C1 segment of cervical spinal cord (tissue), 14 donors: ENCODE measurements around the gene WDR33.
"Not testable (repeated sequence)": the region's sequence is repeated elsewhere in the genome, so short reads cannot be mapped to it uniquely, and the experiment has no call there.

Source experiments
- DNase-seq, 14 donors: peaks; one replicate each; lab custom pipeline; 2025; lab: John Stamatoyannopoulos, UW

Gene WDR33

DNA sequence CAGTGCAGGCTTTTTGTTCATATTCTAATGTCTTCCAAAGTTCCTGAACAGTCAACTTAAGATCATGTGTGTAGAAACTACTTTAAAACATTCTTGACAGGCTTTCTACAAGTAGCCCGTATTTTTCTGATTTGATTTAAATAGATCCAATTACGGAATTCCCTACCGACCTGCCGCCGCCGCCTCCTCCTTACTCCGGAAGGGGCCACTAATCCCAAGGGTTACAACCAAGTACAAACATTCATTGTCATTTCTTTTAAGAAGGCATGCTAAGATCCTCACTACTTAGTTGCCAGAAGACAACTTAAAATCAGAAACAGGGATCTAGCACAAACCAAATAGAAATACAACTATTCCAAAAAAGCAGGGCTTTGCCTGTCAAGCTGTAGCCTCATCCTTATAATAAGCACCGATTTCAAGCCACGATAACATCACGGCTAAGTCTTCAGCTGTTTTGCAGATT lies 784 bp downstream of the WDR33 start:
- peak in 1 of 14 donors; percentile 0 for DNase-seq

DNA sequence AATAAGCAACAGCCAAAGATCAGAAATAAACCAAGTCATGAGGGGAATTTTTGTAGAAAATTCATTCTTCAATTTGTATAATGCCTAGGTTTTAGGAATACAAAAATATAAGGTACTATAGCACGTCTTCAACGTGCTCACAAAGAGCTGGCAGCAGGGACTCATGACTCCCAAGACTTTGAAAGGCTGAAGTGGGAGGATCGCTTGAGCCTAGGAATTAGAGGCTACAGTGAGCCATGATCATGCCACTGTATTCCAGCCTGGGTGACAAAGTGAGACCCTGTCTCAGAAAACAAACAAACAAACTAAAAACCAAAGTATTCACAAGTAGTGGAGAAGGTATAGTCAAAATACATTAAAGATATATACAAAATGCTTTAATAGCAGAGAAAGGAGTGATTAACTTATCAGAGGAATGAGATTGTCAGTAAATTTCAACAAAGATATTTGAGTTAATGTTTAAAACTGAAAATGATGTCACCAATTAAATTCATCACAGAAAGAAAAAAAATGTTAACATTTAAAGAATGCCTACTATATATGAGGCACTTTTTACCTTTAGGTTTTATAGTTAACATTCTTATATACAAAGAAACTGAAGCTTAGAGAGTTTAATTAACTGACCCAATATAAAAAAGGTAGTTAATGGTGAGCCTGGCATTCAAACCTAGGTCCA lies 3.2 kb downstream of the WDR33 start:
- DNase-seq: no peak

DNA sequence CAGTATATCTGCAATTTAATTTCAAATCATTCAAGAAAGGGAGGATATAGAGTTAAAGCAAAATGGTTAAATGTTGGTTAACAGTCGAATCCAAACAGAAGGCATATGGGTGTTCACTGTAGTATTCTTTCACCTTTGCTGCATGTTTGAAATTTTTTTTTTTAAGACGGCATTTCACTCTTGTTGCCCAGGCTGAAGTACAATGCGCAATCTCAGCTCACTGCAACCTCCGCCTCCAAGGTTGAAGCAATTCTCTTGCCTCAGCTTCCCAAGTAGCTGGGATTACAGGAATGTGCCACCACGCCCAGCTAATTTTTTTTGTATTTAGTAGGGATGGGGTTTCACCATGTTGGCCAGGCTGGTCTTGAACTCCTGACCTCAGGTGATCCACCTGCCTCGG lies 4.1 kb downstream of the WDR33 start:
- DNase-seq: not testable (repeated sequence)

DNA sequence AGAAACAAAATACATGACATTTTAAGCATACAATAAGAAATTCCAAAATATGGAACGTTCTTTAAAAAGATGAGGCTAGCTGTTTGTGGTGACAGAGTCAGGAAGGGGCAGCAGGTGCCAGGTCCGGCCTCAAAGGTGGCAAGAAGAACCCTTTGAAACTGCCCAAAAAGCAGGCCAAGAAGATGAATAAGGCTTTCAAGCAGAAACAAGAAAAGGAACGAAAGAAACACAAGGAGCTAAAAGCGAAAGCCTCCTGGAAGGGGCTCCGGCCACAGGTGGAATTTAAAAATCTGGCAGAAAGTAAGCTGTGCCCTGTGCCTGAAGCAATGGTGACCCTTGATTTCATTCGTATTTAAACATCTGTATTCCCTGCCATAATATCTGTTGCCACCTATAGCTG lies 5.5 kb downstream of the WDR33 start:
- DNase-seq: peak in 1 of 14 donors; percentile 0

DNA sequence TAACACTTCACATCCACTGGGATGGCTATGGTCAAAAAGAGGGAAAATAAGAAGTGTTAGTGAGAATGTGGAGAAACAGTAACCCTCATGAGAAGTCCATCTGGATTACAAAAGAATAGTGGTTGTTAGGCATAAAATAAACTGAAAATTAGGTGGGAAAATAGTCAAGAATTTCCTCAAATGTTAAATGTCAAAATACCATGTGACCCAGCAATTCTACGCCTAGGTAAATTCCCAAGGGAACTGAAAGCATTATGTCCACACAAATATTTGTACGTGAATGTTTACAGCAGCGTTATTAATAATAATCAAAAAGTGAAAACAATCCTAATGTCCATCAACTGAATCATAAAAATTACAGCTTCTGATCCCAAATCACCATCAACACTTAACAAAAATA lies 11.0 kb downstream of the WDR33 start:
- no peak for DNase-seq

DNA sequence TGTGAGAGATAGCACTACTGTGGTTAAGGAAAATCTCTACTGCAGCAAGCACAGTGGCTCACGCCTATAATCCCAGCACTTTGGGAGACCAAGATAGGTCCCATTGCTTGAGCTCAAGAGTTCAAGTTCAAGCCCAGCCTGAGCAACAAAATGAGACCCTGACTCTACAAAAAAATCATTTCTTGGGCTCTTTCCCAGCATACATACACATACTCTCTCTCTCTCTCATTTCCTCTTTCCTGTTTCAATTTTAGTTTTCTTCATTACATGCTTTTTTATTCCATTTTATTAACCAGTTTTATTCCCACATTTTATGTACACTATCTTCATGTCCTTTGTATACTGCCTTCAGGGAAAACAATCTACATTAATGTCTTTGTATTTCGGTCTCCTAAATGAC lies 14.6 kb downstream of the WDR33 start:
- DNase-seq: no peak

DNA sequence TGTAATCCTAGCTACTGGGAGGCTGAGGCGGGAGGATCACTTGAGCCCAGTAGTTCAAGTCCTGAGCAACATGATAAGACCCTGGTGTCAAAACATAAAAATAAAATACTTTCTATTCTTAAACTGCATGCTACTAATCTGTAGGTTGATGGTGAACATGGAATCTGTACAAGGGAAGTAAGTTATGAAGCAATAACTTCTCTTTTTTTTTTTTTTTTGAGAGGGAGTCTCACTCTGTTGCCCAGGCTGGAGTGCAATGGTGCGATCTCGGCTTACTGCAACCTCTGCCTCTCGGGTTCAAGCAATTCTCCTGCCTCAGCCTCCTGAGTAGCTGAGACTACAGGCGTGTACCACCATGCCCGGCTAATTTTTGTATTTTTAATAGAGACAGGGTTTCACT lies 16.1 kb downstream of the WDR33 start:
- not testable (repeated sequence) for DNase-seq

DNA sequence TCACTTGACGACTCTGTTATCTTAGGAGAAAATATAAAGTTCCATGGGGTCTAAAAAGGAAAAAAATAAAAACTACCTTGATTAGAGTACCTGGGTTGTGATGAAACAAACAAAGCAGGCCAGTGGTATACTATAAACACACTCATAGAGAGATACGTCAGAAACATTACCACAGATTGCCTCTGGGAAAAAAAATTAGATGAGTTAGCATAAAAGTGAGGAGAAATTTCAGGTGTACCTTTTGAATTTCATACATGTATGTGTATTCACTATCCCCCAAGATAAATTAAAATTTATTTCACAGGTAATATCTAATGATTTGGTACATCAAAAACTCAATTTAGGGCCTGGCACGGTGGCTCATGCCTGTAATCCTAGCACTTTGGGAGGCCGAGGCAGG lies 18.2 kb downstream of the WDR33 start:
- DNase-seq: no peak

DNA sequence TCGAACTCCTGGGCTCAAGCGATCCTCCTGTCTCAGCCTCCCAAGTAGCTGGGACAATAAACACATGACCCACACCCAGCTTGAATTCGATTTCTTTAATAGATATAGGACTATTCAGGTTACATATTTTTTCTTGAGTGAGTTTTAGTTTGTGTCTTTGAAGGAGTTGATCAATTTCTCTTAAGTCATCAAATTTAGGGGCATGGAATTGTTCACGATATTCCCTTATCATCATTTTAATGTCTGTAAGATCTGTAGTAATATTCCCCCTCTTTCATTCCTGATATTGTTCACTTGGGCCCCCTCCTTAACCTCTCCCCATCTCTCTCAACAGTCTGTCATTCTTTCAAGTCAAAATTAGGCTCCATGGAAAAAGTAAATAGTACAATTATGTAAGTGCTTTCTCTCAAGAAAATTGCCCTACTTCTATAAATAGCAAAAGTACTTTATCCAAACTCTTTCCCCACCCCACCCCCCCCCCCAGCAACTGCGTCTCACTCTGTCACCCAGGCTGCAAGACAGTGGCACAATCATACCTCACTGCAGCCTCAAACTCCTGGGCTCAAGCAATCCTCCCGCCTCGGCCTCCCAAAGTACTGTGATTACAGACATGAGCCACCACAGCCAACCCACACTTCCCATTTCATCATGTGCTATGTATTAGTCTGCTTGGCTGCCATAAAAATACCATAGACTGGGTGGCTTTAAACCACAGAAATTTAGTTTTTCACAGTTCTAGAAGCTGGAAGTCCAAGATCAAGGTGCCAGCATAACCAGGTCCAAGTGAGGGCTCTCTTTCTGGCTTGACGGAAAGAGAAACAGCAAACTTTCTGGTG lies 20.1 kb downstream of the WDR33 start:
- no peak for DNase-seq

DNA sequence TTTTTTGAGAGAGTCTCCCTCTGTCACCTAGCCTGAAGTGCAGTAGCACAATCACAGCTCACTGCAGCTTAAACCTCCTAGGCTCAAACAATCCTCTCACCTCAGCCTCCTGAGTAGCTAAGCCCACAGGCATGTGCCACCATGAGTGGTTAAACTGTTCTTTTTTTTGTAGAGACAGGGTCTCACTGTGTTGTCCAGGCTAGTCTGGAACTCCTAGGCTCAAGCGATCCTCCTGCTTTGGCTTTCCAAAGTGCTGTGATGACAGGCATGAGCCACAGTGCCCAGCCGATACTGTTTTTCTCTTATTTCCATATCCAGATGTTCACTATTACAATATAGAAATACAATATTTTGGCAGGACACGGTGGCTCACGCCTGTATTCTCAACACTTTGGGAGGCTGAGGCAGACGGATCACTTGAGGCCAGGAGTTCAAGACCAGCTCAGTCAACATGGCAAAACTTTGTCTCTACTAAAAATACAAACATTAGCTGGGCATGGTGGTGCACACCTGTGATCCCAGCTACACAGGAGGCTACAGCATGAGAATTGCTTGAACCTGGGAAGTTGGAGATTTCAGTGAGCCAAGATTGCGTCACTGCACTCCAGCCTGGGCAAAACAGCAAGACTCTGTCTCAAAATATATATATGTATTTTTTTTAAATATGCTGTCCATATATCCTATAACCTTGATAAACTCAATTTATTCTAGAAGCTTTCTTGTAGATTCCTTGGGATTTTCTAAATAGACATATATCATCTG lies 24.7 kb downstream of the WDR33 start:
- DNase-seq: no peak

DNA sequence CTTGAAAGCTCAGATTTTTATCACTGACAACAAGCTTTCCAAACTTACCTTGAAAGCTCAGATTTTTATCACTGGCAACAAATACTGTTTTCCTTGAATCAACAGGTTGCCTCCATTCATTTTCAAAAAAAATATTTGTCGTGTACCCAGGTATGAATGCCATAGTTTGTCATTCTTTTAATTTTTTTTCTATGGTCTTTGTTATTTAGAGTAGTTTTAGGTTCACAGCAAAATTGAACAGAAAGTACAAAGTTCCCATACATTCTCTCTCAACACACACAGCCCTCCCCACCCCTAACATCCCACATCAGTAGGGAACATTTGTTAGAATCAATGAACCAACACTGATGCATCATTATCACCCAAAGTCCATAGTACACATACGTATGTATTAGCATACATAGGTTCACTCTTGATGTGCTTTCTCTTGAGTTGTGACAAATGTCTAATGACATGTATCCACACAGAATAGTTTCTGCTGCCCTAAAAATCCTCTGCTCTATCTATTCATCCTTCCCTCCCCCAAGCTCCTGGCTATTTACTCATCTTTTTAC lies 25.9 kb downstream of the WDR33 start:
- DNase-seq: no peak

DNA sequence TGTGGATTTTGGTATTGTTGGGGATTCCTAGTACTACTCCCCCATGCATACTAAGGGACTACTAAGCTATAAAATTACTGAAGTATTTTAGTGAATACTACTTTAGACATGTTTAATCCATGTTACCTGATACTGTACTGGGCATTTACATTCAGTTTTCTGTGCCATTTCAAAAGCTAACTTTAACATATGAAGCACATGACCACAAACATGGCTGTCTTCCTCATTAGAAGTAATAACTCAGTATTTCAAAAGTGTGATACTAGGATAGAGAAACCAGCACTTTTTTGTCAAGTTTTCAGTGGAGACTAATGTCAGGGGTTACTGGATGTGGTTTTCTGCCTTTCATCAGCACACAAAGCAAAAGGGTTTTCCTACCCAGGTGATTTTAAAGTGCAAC lies 27.9 kb downstream of the WDR33 start:
- no peak for DNase-seq

DNA sequence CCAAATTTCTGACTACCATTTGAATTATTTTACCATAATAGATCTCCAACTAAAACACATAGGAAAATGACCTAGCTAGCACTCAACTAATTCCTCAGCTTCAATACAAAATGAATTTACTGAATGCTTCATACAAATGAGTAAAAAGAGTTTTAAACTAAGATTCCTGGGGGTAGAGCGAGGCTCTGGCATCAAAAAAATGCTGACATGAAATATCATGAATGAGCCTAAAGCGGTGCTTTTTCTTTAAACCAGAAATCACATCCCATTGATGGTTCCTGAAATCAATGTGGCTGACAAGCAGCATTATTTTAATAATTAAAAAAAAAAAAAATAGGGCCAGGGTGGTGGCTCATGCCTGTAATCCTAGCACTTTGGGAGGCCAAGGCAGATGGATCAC lies 32.1 kb downstream of the WDR33 start:
- DNase-seq: no peak

DNA sequence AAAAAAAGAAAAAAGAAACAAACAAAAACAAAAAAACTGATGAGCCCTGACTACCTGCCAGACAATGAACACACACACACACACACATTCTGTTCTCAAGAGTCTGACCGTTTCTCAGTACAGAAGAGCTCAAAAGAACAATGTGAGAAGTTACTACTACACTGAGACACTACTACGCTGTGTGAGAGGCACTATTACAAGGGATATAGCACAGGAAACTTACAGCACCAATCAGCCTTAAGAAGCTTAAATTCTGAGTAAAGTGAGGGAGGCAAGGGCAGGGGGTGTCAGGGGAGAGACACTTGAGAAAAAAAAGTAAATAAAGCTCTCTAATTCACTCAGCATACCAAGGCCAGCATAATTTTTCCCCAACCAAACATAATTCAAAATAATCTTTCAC lies 32.5 kb downstream of the WDR33 start:
- no peak for DNase-seq

DNA sequence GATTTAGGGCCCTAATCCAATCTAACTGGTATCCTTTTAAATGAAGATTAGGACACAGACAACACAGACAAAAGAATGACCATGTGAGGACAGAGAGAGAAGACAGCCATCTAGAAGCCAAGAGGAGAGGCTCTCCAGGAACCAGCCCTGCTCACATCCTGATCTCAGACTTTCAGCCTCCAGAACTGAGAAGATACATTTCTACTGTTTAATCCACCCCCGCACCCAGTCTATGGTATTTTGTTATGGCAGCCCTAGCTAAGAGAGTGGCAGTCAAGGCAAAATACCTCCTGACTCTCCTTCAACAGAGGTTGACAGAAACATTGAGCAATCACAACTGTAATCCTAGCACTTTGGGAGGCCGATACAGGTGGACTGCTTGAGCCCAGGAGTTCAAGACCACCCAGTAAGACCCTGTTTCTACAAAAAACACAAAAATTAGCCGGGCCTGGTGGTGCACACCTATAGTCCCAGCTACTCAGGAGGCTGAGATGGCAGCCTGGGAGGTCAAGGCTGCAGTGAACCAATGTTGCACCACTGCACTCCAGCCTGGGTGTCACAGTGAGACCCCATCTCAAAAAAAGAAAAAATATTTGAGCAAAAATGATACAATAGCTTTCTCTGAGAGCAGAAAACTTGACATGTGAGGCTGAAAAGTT lies 34.7 kb downstream of the WDR33 start:
- no peak for DNase-seq

DNA sequence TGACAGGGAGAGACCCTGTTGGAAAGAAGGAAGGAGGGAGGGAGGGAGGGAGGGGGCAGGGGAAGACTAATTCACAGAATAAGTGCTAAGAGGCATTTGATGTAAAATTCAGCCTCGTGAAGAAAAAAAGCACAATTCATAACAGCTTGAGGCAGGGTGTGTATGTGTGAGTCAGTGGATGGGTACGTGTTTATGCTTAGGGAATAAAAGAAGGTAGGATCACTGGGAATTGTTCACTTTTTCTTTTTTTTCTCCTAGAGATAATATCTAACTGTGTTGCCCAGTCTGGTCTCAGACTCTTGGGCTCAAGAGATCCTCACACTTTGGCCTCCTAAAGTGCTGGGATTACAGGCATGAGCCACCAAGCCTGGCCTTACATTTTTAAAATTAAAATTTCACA lies 39.2 kb downstream of the WDR33 start:
- DNase-seq: no peak

DNA sequence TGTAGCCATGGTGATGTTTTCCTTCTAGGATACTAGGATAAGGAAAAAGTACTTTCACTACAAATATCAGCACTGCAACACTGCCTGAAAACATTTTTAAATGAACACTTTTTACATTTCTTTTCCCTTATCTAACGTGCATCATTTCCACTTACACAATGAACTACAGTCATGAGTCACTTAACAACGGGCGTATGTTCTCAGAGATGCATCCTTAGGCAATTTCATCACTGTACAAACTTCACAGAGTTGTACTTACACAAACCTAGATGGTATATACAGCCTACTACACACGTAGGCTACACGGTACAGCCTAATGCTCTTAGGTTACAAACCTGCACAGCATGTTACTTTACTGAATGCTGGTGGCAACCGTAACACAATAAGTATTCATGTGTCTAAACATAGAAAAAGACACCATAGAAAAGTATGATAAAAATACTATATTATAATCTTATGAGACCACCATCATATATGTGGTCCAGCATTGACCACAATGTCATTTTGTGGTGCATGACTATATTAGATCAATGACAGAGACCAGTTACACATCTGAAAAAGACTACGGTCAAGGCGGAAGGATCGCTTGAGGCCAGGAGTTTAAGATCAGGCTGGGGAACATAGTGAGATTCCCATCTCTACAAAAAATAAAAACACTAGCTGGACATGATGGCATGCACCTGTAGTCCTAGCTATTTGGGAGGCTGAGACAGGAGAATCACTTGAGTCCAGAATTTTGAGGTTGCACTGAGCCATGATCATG lies 39.8 kb downstream of the WDR33 start:
- DNase-seq: no peak

DNA sequence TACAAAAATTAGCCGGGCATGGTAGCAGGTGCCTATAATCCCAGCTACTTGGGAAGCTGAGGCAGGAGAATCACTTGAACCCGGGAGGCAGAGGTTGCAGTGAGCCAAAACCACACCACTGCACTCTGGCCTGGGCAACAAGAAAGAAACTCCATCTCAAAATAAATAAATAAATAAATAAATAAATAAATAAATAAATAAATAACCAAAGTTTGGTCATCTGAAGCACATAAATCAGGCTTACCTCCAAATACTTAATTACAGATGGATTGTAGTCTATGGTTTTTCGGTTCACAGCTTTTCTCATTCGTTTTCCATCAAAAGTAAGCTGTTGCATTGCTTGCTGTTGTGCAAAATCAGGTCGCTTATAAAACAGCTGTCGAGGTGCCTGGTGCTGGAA lies 40.4 kb downstream of the WDR33 start:
- DNase-seq: not testable (repeated sequence)

DNA sequence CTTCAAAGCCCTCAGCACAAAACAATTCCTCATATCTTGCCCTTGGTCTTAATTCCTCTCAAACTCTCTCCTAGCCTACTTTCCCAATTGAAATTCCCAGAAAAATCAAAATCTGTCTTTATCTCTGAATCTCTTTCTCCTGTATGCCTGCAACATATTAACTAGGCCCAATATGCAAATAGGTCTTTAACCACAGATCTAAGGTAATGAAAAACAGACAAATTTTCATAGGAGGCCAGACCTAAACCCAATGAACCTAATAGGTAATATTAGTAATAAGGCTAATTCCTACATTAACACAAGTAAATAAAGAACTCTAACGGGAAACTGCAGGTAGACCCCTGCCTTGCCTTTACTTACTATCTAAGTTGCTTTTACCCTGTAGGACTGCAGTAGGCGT lies 41.4 kb downstream of the WDR33 start:
- DNase-seq: no peak

DNA sequence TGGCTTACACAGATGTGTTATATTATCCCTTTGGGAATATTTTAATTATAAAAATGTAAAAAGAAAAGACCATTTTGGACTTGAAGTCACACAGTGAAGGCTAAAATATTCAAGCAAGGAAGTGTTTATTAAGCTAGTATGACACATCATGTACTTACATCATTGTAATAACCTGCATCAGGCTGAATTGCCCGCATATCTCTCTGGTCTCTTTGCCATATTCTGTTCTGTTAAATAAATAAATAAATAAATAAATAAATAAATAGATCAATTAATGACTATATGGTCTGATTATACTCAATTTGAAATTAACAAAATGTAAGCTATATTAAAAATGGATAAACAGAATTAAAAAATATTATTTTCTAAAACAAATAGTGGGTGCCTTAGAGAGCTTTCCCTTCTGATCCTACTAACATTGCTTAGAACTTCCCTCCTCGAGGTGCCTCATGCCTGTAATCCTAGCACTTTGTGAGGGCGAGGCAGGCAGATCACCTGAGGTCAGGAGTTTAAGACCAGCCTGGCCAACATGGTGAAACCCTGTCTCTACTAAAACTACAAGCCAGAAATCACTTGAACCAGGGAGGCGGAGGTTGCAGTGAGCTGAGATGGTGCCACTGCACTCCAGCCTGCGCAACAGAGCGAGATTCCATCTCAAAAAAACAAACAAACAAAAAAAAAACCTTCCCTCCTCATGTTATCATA lies 42.0 kb downstream of the WDR33 start:
- no peak for DNase-seq
